Aorta (tissue), 5 donors: ENCODE measurements around the gene COLEC12. TPM values are rescaled to one million over a fixed set of nuclear protein-coding genes. Genes with fewer than 3 reads are reported as not detected.

Experiments
- ATAC-seq: fragments of 200-7000 bp; cut with Tn5 transposase; one replicate; pipeline ENCODE4 v1.9.1; 2022; ENCODE audit warnings: moderate library complexity; ENCODE audit not compliant: low FRiP score
- DNase-seq, 2 donors: peaks; one replicate each; pipeline ENCODE4 v3.0.0-alpha.2; 2020
- H3K27ac ChIP-seq, 2 donors: one replicate each; pipeline ENCODE4 v1.5.1; 2013; ENCODE audit warnings: low read length in 2 of 2, mild to moderate bottlenecking in 2 of 2, moderate library complexity in 2 of 2, control low read depth in 1 of 2, inconsistent platforms in 1 of 2, low read depth in 1 of 2
- H3K27me3 ChIP-seq, 2 donors: one replicate each; pipeline ENCODE4 v1.6.1; 2013; ENCODE audit warnings: control low read depth in 1 of 2, low read length in 1 of 2, mild to moderate bottlenecking in 1 of 2, moderate library complexity in 1 of 2; ENCODE audit not compliant: insufficient read depth in 2 of 2, control insufficient read depth in 1 of 2
- H3K36me3 ChIP-seq, 2 donors: one replicate each; pipeline ENCODE4 v1.6.1; 2013; ENCODE audit warnings: control low read depth in 1 of 2, low read length in 1 of 2, mild to moderate bottlenecking in 1 of 2; ENCODE audit not compliant: insufficient read depth in 2 of 2, control insufficient read depth in 1 of 2
- H3K4me1 ChIP-seq, 2 donors: one replicate each; pipeline ENCODE4 v1.6.1; 2013; ENCODE audit warnings: low read length in 2 of 2, control low read depth in 1 of 2, mild to moderate bottlenecking in 1 of 2, moderate library complexity in 1 of 2; ENCODE audit not compliant: insufficient read depth in 2 of 2, control insufficient read depth in 1 of 2
- H3K4me3 ChIP-seq, 2 donors: one replicate each; pipeline ENCODE4 v1.5.1; 2013; ENCODE audit warnings: low read length in 2 of 2, control low read depth in 1 of 2, mild to moderate bottlenecking in 1 of 2
- H3K9me3 ChIP-seq: one replicate; pipeline ENCODE4 v1.6.1; 2013; ENCODE audit warnings: mild to moderate bottlenecking, low read length; ENCODE audit not compliant: control insufficient read depth
- WGBS, 2 donors: extraction: QIAGEN DNeasy Blood & Tissue Kit; methylation state at CpG; one replicate each; pipeline ENCODE4 v1.1.7; 2013; 5-methylcytosine and 5-hydroxymethylcytosine counted together
- intact Hi-C, 2 donors: fragments of 100-400 bp; cut with DNase I; formaldehyde crosslinking; loops; one replicate each; pipeline versions ENCODE4 v1.14.2 to v1.15.0; 2022
- polyA plus RNA-seq, 2 donors: library from polyadenylated mRNA; stranded (reverse); fragments of 200-250 nt; gene quantifications; one replicate each; pipeline ENCODE4 v1.2.3, GENCODE V29; 2013
- total RNA-seq, 2 donors: library from RNA; stranded (reverse); fragmentation: NEBNext Ultra II Directional; extraction: Animal tissue kit (Norgen Biotek cat#: 25700); gene quantifications; one replicate each; pipeline ENCODE4 v1.2.1, GENCODE V29; 2021
- donor health status: healthy with polysubstance abuse.
- donor health status: Bipolar disorder and iron deficiency.
- donor health status: DM: no; HTN: no; CAD: no.
- donor health status: DM: no; HTN: no; CAD: no.
- donor health status: DM: yes; HTN: yes; CAD: no.

The COLEC12 gene
- total and polyA plus RNA-seq, 4 donors, result 2.4 to 46.1 (median 10.7) TPM

DNA sequence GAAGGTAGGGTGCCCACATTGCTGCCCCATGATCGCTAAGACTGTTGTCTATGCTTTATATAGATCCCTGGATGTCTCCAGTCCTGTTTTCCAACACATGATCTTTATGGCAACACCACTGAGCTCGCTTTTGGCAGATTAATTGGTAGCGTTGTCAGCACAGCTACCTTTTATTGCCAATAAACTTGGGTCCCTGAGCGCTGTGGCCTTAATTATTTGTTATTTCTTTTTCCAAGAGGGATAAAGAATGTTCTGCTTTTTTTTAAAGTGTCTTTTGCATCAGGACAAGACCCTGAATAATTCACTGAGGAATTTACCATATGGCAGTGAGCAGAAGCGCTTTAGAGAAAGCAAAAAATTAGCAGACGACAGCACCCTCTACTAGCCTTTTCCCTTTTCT lies 113.5 kb downstream of the COLEC12 start:
- Histone ChIP-seq H3K4me1 (no peaks in the 10 kb centered on the region), H3K36me3 (no peaks in the 10 kb centered on the region), H3K9me3 (no peaks in the 10 kb centered on the region), H3K4me3 (no peak overlapping the region), H3K27me3 (no peaks in the 10 kb centered on the region), H3K27ac (no peak overlapping the region)
- ATAC-seq (no peak), DNase-seq (no peak)
- 84 to 97% methylated on average over 6 of the region's 6 CpGs for WGBS, 2 donors
- intact Hi-C loops, result no loop called here

DNA sequence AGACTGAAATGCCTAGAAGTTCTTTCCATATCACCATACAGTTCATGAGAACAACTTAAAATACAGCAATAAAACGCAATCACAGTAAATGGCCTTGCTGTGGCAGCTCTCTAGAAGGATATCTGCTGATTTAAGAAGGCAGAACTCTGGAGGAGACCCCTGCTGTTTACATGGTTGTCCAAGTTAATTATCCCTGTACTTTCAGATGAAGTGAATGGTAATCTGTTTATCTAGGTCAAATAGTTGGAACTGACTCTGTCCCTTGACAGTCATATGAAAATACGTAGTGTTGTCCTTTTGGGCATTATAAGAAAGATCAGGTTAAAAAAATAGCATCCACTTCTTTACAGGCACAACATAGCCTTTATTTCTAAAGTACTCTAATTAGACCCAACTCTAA lies 115.6 kb downstream of the COLEC12 start:
- intact Hi-C loops, result no loop called here
- no peaks in the 10 kb centered on the region for H3K4me1 ChIP-seq
- no peak for ATAC-seq
- no peak overlapping the region for H3K4me3 ChIP-seq
- no peak for DNase-seq
- H3K36me3 ChIP-seq, result no peaks in the 10 kb centered on the region
- H3K9me3 ChIP-seq, result no peaks in the 10 kb centered on the region
- H3K27ac ChIP-seq, result no peak overlapping the region
- H3K27me3 ChIP-seq, result no peaks in the 10 kb centered on the region
- WGBS, 2 donors, result 88 to 93% methylated on average over 2 of the region's 2 CpGs

DNA sequence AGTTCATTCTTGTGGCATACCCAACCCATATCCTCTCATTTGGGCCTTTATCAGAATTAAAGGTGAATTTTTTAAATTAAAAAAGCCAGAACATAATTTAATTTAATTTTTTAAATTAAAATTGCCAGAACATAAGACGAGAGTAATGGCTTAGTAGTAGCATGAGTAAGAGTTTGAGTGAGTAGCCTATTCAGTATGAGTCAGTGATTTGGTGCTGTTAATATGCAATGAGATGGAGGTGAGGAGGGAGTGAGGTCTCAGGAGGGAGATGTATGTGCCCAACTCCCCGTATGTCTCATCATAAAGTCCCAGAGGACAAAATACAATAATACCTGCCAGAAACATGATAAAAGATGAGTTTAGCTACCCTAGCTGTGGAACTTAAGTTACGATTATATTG lies 117.4 kb downstream of the COLEC12 start:
- Histone ChIP-seq H3K36me3 (no peaks in the 10 kb centered on the region), H3K27ac (no peak overlapping the region), H3K9me3 (no peaks in the 10 kb centered on the region), H3K4me3 (no peak overlapping the region), H3K27me3 (no peaks in the 10 kb centered on the region), H3K4me1 (peaks cover 0 to 2% of the 10 kb centered on the region in 2 donors)
- no peak for DNase-seq
- 88 to 90% methylated on average over 3 of the region's 3 CpGs for WGBS, 2 donors
- intact Hi-C loops, result no loop called here
- ATAC-seq, result no peak

DNA sequence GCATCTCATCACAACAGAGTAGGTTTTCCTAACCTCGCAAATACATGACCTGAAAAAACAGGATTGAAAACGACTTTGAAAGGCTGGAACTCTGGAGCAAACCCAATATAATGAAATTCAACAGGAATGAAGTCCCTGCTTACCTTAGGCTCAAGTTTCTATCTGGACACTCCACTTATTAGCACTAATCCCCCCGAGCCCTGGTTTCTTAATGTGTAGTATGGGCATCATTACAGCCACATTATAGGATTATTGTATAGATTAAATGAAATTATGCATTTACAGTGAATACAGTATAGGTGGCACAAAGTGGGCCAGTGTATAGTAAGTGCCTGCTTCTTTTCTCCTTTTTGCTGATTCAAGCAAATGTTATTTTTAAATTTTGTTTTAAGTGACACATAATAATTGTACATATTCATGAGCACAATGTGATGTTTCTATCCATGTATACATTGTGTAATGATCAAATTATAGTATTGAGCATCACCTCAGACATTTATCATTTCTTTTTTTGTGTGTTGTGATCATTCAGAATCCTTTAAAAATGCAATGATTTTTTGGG lies 118.0 kb downstream of the COLEC12 start:
- no peak overlapping the region for H3K27ac ChIP-seq
- no peaks in the 10 kb centered on the region for H3K36me3 ChIP-seq
- H3K9me3 ChIP-seq, result no peaks in the 10 kb centered on the region
- no peaks in the 10 kb centered on the region for H3K27me3 ChIP-seq
- no peak overlapping the region for H3K4me3 ChIP-seq
- WGBS, 2 donors, result 66 to 71% methylated on average over 3 of the region's 3 CpGs
- peaks cover 2 to 5% of the 10 kb centered on the region in 2 donors for H3K4me1 ChIP-seq
- DNase-seq (no peak), ATAC-seq (no peak)
- intact Hi-C loops, result no loop called here

DNA sequence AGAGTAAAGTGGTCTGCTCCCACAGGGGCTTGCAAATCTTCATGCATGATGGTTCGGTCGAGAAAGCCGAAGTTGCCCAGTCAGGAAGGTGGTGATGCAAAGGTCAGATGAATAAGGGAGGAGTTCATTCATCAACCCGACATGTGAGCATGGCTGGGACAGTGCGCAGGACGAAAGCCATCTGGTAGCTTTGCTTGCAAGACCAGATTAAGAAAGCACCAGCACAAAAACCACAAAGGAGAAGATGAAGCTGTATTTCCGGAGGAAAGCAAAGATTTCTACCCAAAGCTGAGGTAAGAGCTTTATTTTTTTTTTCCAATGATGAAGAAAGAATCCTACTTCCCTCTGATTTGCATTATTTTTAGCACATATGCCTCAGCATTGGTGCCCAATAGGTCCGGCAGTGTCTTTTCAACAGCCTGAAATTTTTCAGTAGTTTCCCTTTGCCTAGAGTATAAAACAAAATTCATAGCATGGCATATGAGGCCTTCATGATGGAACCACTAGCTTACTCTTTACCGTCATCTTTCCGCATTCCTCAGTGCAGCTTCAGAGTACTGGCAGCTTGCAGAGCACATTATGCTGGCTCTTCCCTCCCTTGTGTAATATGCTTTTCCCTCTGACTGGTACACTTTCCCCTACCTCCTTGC lies 120.7 kb downstream of the COLEC12 start:
- no peaks in the 10 kb centered on the region for H3K36me3 ChIP-seq

DNA sequence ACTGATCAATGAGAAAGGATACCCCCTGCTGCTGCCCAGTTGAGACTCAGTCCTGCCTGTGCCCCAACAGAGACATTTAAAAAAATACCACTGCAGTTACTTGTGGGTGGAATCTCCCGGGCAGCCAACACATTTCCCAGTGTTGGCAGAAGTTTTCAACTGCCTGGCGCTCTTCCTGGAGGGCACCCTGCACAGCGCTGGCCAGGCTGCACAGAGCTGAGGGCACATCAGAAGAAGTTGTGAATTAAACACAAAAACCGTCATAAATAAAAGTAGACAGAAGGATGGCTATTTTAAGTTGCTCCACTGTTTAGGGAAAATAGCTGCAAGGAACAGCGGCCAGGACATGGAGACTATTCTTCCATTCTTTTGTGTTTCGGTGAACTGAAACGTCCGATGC lies 122.4 kb downstream of the COLEC12 start:
- ATAC-seq (peak; percentile 55), DNase-seq (no peak)
- peaks cover 2 to 8% of the 10 kb centered on the region in 2 donors for H3K4me1 ChIP-seq
- no peaks in the 10 kb centered on the region for H3K9me3 ChIP-seq
- no peaks in the 10 kb centered on the region for H3K36me3 ChIP-seq
- H3K27me3 ChIP-seq, result no peaks in the 10 kb centered on the region
- no peak overlapping the region for H3K4me3 ChIP-seq
- 3 to 5% methylated on average over 8 of the region's 8 CpGs for WGBS, 2 donors
- H3K27ac ChIP-seq, result no peak overlapping the region
- intact Hi-C loops, result no loop called here

More for the DNA sequence above, 120.7 kb downstream of the COLEC12 start:
- no peak overlapping the region for H3K4me3 ChIP-seq
- H3K4me1 ChIP-seq, result peaks cover 2 to 8% of the 10 kb centered on the region in 2 donors
- no peaks in the 10 kb centered on the region for H3K9me3 ChIP-seq
- DNase-seq, result peak in 1 of 2 donors; percentile 85
- H3K27me3 ChIP-seq, result no peaks in the 10 kb centered on the region
- intact Hi-C loops, result no loop called here
- whole genome bisulfite sequencing, 2 donors, result 91 to 98% methylated on average over 10 of the region's 10 CpGs
- H3K27ac ChIP-seq, result no peak overlapping the region
- ATAC-seq, result no peak

DNA sequence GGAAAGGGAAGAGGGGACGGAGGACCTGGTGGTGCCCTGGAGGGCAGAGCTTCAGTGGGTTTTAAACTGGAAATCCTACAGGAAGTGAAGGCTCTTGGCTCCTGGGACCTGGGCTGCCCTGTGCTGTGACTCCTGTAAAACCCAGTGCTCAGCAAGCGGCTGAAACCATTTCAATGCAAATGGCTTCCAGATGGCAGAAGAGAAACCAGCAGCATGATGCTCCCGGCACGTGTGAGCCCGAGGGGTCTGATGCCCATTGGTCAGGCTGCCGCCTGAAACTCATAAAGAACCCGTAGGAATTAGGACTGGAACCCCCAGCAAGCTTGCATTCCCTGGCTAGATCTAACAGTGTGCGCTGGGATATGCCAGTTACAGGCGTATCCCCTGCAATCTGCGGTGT lies 123.4 kb downstream of the COLEC12 start:
- no peak for ATAC-seq
- intact Hi-C loops, result no loop called here
- Histone ChIP-seq H3K4me1 (peaks cover 2 to 8% of the 10 kb centered on the region in 2 donors), H3K9me3 (no peaks in the 10 kb centered on the region), H3K36me3 (no peaks in the 10 kb centered on the region), H3K27me3 (no peaks in the 10 kb centered on the region), H3K27ac (no peak overlapping the region), H3K4me3 (no peak overlapping the region)
- no peak for DNase-seq
- 87 to 88% methylated on average over 10 of the region's 10 CpGs for WGBS, 2 donors

DNA sequence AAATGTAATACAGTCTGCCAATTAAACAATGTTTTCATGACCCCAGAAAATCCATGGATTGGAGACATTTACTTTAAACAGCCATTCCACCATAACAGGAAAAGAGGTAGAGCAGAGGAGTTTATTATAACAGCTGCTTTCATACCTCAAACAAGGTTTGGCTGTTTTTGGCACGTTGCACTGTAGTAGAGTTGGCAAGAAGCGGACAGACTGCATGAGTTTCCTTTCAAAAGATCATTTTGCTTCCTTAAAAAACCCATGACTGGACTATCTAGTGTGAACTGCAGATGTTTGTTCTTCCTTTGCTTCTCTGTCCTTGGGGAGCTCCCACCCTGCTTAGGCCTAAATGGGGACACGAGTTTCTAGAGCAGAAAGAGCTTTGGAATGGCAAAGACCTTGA lies 124.2 kb downstream of the COLEC12 start:
- H3K4me3 ChIP-seq, result no peak overlapping the region
- no peaks in the 10 kb centered on the region for H3K36me3 ChIP-seq
- H3K27me3 ChIP-seq, result no peaks in the 10 kb centered on the region
- ATAC-seq, result no peak
- H3K4me1 ChIP-seq, result peaks cover 2 to 8% of the 10 kb centered on the region in 2 donors
- intact Hi-C loops, result no loop called here
- peak overlapping the region in 1 of 2 donors; percentile 42 for H3K27ac ChIP-seq
- no peak for DNase-seq
- WGBS, 2 donors, result 1 to 2% methylated on average over 3 of the region's 3 CpGs
- no peaks in the 10 kb centered on the region for H3K9me3 ChIP-seq

DNA sequence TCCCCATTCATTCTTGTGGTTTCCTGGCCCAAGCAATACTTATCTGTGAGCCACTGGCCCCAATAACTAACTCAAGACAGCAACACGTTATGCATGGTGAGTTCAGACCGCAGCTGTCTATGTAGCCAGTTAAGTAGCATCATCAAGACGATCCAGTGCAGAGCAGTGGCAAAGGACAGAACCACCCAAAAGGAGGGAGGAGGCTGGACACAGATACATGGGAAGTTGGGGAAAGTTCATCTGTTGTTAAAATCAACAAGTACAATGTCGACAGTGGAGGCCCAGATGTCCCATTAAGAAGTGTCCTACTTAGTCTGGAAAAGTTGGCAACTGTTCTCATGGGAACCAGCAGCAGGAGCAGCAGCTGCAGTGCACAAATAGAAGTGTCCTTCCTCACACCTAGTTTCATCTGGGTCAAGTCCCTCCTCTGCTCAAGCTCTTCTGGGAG lies 125.8 kb downstream of the COLEC12 start:
- Histone ChIP-seq H3K4me3 (no peak overlapping the region), H3K27ac (no peak overlapping the region), H3K36me3 (no peaks in the 10 kb centered on the region), H3K9me3 (no peaks in the 10 kb centered on the region), H3K27me3 (no peaks in the 10 kb centered on the region), H3K4me1 (peaks cover 2 to 8% of the 10 kb centered on the region in 2 donors)
- DNase-seq (no peak), ATAC-seq (peak; percentile 12)
- intact Hi-C loops, result no loop called here
- 74 to 87% methylated on average over 4 of the region's 4 CpGs for WGBS, 2 donors
